Stimulated activated CD8-positive, alpha-beta memory T cell treated with anti-CD3 and anti-CD28 coated beads, Interleukin-4, amount 100 ng/mL, for 48 hours (primary cell): ENCODE results near the gene BRAF.
"Not testable (repeated sequence)": the region's sequence is repeated elsewhere in the genome, so short reads cannot be mapped to it uniquely, and the experiment has no call there.

Experiments used
- DNase-seq: peaks from one replicate; pipeline ENCODE4 v3.0.0-alpha.2; 2020

BRAF gene

GRCh38 chr7:140876519-140877248, 48.0 kb downstream of the BRAF start:
- DNase-seq = no peak

- no peak for DNase-seq
These were observed 51.3 kb downstream of the BRAF start for GRCh38 chr7:140873434-140873833.

- no peak for DNase-seq
These were observed 54.7 kb downstream of the BRAF start for GRCh38 chr7:140870003-140870402.

GRCh38 chr7:140869430-140869829, 55.3 kb downstream of the BRAF start:
- DNase-seq = no peak

GRCh38 chr7:140867467-140868462, 57.0 kb downstream of the BRAF start:
- no peak for DNase-seq

- DNase-seq = no peak
These were observed 57.8 kb downstream of the BRAF start for GRCh38 chr7:140866926-140867325.

GRCh38 chr7:140864732-140865131, 60.0 kb downstream of the BRAF start:
- DNase-seq = no peak

- no peak for DNase-seq
These were observed 60.9 kb downstream of the BRAF start for GRCh38 chr7:140863867-140864266.

GRCh38 chr7:140863184-140863583, 61.5 kb downstream of the BRAF start:
- DNase-seq = no peak

- DNase-seq = no peak
These were observed 67.7 kb downstream of the BRAF start for GRCh38 chr7:140857048-140857447.

- DNase-seq = no peak
These were observed 83.5 kb downstream of the BRAF start for GRCh38 chr7:140841166-140841715.

GRCh38 chr7:140831724-140832123, 93.0 kb downstream of the BRAF start:
- no peak for DNase-seq

GRCh38 chr7:140829720-140830119, 95.0 kb downstream of the BRAF start:
- DNase-seq = no peak

GRCh38 chr7:140828741-140829140, 96.0 kb downstream of the BRAF start:
- no peak for DNase-seq

GRCh38 chr7:140817383-140817782, 107.3 kb downstream of the BRAF start:
- DNase-seq = not testable (repeated sequence)

GRCh38 chr7:140810830-140811556, 113.7 kb downstream of the BRAF start:
- peak; percentile 67 for DNase-seq

- no peak for DNase-seq
These were observed 114.3 kb downstream of the BRAF start for GRCh38 chr7:140810385-140810784.

- no peak for DNase-seq
These were observed 145.8 kb downstream of the BRAF start for GRCh38 chr7:140778975-140779374.

- no peak for DNase-seq
These were observed 146.2 kb downstream of the BRAF start for GRCh38 chr7:140778568-140778967.

- DNase-seq = no peak
These were observed 150.4 kb downstream of the BRAF start for GRCh38 chr7:140774371-140774770.

- no peak for DNase-seq
These were observed 151.6 kb downstream of the BRAF start for GRCh38 chr7:140773104-140773503.

GRCh38 chr7:140771826-140772225, 152.9 kb downstream of the BRAF start:
- DNase-seq = no peak

- no peak for DNase-seq
These were observed 154.9 kb downstream of the BRAF start for GRCh38 chr7:140769852-140770251.
